Measurements from ENCODE around the gene SDK1.

DNA sequence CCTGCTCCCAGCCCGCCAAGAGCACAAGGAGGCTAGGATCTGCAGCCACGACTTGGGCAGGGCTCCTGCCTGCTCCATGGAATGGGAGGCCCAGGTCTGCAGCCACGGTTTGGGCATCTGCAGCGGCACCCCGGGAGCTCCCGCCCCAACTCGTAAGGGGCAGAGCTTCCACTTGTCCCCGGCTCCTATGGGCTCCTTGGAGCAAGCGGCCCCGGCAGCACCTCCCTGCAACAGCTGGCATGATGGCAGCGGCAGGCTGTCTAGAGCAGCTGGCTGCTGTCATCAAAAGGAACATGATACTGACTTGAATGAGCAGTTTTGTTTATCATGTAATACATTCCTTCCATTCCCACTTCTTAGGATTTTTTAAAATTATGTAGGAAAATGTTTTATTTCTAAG, 697.0 kb downstream of the SDK1 start:
- TF ChIP-seq POLR2A (IDR thresholded peaks at IDR 0.05; ENCODE audit: low read length) (no peak), GATA1 (IDR thresholded peaks at IDR 0.05; ENCODE audit: low read depth, low read length) (no peak)
